ENCODE results near the gene SCAPER.
"Not testable (repeated sequence)": the region's sequence is repeated elsewhere in the genome, so short reads cannot be mapped to it uniquely, and the experiment has no call there.

SCAPER gene

DNA sequence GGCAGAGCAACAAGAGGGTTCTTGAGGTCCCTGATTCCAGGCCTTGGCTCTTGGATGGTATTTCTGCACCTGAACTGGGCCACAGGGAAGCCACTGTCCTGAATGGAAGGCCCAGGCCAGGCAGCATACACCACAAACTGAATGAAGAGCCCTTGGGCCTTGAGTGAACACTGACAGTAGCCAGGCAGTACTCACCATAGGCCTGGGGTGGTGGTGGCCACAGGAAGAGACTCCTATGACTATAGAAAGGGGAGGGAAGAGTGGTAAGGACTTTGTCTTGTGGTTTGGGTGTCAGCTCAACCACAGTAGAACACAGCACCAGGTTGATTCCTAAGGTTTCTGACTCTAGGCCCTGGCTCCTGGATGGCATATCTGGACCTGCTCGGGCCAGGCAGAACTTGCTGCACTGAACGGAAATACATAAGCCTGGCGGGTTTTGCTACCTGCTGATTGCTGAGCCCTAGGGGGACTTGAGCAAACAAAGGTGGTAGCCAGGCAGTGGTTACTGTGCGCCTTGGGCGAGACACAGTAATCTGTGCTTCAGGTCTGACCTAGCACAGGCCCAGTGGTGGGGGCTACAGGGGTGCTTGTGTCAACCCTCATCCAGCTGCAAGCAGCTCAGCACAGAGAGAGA is 327.1 kb downstream of the SCAPER start:
- DNase-seq (ENCODE audit: low read depth in 2 of 3, low spot score in 2 of 3): no peak

GRCh38 chr15:76576523-76577279 is 328.4 kb downstream of the SCAPER start:
- DNase-seq (ENCODE audit: low read depth in 2 of 3, low spot score in 2 of 3): no peak

DNA sequence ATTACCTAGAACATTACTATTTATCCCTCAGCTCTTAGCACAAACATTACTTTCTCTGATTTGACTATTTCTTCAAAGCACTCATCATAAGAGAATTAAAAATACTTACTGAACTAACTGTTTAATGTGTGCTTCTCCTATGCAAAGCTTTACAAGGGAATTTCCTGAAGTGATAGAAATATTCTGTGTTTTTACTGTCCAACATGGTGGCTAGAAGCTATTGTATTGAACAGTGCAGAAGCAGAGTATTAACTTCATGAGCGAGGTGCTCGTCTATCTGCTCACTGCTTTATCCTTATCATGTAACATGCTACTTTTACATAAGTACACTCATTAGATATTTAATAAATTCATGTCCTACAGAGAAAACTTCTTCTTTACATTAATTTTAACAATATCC is 329.5 kb downstream of the SCAPER start:
- no peak for DNase-seq (ENCODE audit: low read depth in 2 of 3, low spot score in 2 of 3)

DNA sequence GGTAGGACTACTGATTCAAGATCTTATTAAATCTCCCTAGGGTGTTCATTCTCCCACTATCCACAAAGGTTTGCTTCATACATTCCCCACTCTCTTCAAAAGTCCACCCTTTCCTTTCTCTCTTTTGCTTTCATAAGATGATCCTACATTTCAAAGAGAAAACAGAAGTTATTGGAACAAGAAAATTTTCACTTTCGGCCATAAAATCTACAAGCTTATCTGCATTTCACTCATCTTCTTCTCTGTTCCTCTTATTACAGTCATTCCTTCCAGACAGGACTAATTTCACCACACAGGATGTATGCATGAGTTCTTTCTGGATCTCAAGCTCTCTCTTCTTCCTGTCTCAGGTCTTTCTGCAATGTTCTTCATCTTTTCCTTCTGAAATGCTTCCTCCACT is 329.9 kb downstream of the SCAPER start:
- no peak for DNase-seq (ENCODE audit: low read depth in 2 of 3, low spot score in 2 of 3)

DNA sequence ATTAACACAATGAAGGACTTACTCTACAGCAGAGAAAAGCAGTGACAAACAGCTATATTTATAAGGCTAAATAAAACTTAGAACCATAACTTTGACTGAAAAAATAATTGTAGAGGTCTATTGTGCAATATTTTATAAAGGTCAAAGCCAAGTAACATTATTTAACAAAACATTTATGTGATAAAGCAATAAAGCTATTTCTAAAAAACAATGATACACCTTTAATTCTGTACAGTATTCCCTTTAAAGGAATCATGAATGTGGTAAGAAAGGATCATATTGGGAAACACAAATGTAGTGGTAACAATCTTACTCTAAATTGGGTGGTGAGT is 332.2 kb downstream of the SCAPER start:
- DNase-seq (ENCODE audit: low read depth in 2 of 3, low spot score in 2 of 3): no peak

DNA sequence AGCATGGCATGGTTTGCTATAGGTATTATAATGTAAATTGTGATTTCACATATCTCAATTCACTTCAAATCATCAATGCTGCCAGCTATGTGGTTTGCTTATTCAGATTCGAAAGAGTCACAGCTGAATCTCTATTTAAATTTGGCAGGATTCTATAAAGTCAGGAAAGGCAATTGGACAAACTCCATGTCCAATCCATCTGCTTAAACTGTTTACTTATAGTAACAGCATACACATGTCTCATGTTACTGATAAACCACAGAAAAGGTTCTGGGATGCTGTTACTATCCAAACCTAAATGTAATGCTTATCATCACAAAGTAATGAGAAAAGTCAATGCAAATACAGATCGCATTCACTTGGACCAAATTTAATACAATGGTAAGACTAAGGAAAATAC is 338.9 kb downstream of the SCAPER start:
- no peak for DNase-seq (ENCODE audit: low read depth in 2 of 3, low spot score in 2 of 3)

DNA sequence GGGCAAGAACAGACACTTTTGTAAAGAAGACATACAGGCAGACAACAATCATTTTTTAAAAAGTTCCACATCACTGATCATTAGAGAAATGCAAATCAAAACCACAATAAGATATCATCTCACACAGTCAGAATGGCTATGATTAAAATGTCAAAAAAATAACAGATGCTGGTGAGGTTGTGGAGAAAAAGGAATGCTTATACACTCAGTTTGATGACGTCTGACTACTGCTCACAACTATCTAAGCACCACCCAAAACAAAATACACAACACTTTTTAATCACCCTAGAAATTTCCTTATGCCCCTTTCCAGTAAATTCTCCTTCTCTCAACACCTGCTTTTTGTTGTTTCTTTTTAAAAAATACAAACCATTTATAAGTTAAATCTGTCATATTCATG is 339.8 kb downstream of the SCAPER start:
- no peak for DNase-seq (ENCODE audit: low read depth in 2 of 3, low spot score in 2 of 3)

DNA sequence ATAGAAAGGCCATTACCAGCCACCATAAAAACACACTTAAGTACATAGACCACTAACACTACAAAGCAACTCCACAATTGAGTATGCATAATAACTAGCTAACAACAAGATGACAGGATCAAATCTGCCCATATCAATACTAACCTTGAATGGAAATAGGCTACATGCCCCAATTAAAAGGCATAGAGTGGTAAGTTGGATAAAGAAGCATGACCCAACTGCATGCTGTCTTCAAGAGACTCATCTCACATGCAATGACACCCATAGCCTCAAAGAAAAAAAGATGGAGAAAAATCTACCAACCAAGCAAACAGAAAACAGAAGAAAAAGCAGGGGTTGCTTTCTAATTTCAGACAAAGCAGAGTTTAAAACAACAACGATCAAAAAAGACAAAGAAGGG is 349.9 kb downstream of the SCAPER start:
- DNase-seq (ENCODE audit: low read depth in 2 of 3, low spot score in 2 of 3): no peak

- no peak for DNase-seq (ENCODE audit: low read depth in 2 of 3, low spot score in 2 of 3)
Observed at GRCh38 chr15:76553564-76553963, 351.6 kb downstream of the SCAPER start.

DNA sequence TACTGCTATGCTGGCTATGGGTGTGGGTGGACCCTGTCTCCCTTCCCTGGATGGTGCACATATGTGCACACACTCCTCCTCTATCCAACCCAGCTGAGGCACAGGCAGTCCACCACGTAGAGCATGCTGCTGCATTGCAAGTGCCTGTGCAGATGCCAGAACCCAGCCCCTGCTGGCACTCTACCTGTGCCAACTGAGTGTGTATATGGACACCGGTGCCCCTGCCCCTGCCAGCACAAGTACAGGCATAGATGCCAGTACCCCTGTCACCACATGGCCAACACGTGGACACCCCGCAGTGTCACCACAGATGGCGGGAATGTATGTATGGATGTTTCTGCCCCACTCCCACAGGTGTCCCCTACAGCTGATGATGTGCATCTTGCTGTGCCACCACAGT is 352.0 kb downstream of the SCAPER start:
- no peak for DNase-seq (ENCODE audit: low read depth in 2 of 3, low spot score in 2 of 3)

- DNase-seq (ENCODE audit: low read depth in 2 of 3, low spot score in 2 of 3): no peak
Observed at GRCh38 chr15:76546805-76547204, 358.3 kb downstream of the SCAPER start.

GRCh38 chr15:76533995-76534394 is 371.1 kb downstream of the SCAPER start:
- no peak for DNase-seq (ENCODE audit: low read depth in 2 of 3, low spot score in 2 of 3)

GRCh38 chr15:76533060-76533820 is 371.9 kb downstream of the SCAPER start:
- no peak for DNase-seq (ENCODE audit: low read depth in 2 of 3, low spot score in 2 of 3)

DNA sequence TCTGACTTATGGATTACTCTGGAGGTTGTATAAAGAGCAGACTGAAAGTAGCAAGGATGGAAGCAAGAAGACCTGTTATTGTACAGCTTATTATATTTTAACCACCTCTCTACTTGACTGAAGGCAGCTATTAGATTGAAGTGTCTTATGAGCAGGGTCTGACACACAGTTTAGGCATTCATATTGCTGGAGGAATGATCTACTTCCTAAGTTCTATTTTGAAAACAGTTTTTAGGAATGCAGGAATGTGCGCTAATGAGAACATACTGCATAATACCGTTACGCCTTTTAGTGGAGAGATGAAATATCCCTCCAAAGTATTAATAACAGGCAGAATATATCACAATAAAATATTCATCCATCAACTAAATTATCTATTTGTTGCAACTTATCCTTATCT is 375.2 kb downstream of the SCAPER start:
- no peak for DNase-seq (ENCODE audit: low read depth in 2 of 3, low spot score in 2 of 3)

DNA sequence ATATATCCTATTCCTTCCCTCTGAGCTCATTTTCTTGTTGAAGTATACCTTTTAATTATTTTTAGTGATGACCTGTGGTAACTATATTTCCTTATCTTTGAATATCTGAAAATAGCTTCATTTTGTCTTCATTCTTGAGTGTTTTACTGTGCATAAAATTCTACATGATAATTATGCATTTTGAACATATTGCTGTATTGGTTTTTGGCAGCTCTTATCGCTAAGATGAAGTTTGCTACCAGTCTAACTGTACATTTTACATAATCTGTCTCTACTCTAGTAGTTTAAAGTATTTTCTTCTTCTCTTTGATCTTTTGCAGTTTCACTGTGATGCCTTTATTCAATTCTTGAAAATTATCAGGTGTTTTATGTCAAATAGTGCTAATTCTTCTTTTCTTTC is 379.0 kb downstream of the SCAPER start:
- no peak for DNase-seq (ENCODE audit: low read depth in 2 of 3, low spot score in 2 of 3)

- DNase-seq (ENCODE audit: low read depth in 2 of 3, low spot score in 2 of 3): no peak
Observed at GRCh38 chr15:76517910-76518309, 387.2 kb downstream of the SCAPER start.

- DNase-seq (ENCODE audit: low read depth in 2 of 3, low spot score in 2 of 3): no peak
Observed at GRCh38 chr15:76514282-76514681, 390.9 kb downstream of the SCAPER start.

GRCh38 chr15:76512971-76513370 is 392.2 kb downstream of the SCAPER start:
- DNase-seq (ENCODE audit: low read depth in 2 of 3, low spot score in 2 of 3): no peak

GRCh38 chr15:76510663-76511062 is 394.5 kb downstream of the SCAPER start:
- DNase-seq (ENCODE audit: low read depth in 2 of 3, low spot score in 2 of 3): not testable (repeated sequence)

DNA sequence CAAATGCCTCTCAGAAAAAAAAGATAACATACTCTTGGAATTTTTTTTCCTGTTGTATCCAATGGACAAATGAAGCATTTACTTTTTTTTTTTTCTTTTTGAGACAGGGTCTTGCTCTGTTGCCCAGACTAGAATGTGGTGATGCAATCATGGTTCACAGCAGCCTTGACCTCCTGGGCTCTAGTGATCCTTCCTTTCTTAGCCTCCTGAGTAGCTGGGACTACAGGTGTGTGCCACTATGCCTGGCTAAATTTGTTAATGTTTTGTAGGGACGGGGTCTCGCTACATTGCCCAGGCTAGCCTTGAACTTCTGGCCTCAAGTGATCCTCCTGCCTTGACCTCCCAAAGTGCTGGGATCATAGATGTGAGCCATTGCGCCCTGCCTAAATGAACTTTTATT is 401.3 kb downstream of the SCAPER start:
- no peak for DNase-seq (ENCODE audit: low read depth in 2 of 3, low spot score in 2 of 3)

DNA sequence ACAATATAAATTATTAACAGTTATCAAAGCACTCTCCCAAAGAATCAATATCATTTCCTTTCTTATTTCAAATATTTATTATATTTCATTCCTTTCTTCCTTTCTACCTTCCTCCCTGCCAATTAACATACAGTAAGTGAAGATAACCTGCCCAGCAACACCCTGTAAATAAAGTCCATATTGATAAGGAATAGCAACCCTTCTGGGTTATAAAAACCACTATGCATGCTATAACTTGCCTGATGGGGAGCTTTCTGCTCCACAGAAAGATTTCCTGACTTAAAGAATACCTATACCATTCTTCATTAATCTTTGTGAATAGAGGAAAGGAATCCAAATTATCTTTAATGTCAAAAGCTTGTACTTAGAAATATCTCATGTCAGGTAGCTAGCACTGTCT is 402.0 kb downstream of the SCAPER start:
- no peak for DNase-seq (ENCODE audit: low read depth in 2 of 3, low spot score in 2 of 3)

DNA sequence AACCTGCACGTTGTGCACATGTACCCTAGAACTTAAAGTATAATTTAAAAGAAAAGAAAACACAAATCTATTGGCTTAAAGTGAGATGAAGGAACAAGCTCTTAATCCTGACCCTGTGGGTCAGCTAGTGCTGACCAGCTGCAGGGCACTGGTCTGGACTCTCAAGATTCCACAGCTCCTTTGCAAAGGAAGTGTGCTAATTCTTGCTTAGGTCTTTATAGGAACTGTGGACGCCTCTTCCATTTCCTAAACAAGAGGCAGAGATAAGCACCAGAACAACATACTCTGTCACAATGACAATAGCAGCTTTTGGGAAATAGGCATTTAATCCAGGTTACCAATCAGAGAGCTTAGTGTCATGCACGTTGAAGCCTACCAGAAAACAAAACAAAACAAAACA is 402.5 kb downstream of the SCAPER start:
- no peak for DNase-seq (ENCODE audit: low read depth in 2 of 3, low spot score in 2 of 3)

Measured in activated CD8-positive, alpha-beta memory T cell treated with anti-CD3 and anti-CD28 coated beads for 48 hours (primary cell).